ENCODE measurements around the gene PPP1R15B. TPM values are rescaled to one million over a fixed set of nuclear protein-coding genes. Genes with fewer than 3 reads are reported as not detected.

PPP1R15B gene
- total and polyA plus RNA-seq, 10 of the 15 experiments (the other 5 are each of a cell fraction or from before 2014, with no cell fraction given) = 13.9 to 38.1 (median 26.5) TPM

- no peaks in the 10 kb centered on the region for H4K20me1 ChIP-seq (ENCODE audit: control insufficient read depth, insufficient read depth)
- in situ Hi-C loops (cut with MboI) (no loop called here), intact Hi-C loops (cut with micrococcal nuclease; ENCODE audit: unreplicated experiment) (no loop called here)
- FAIRE-seq (no peak), DNase-seq (ENCODE audit: low read depth, low spot score) (no peak), ATAC-seq (no peak)
- H3K27ac ChIP-seq (ENCODE audit: control insufficient read depth, insufficient read depth) = no peak overlapping the region
- H3K36me3 ChIP-seq (ENCODE audit: control insufficient read depth in 2 of 2, insufficient read depth in 2 of 2, low read length in 1 of 2) = peaks cover 11 to 26% of the 10 kb centered on the region in 2 experiments
- no peak overlapping the region for H3K9ac ChIP-seq (ENCODE audit: control insufficient read depth, insufficient read depth, low read length)
- no peak overlapping the region for H3K4me2 ChIP-seq (ENCODE audit: control insufficient read depth, insufficient read depth)
- no peaks in the 10 kb centered on the region for H3K4me1 ChIP-seq (ENCODE audit: control insufficient read depth, insufficient read depth, low read length)
- no TSS peak for BruUV-seq (replicated peaks)
- 87% methylated on average over 6 of the region's 6 CpGs for WGBS (ENCODE audit: insufficient coverage, insufficient replicate concordance, low lambda C conversion rate, missing lambda C conversion rate)
- H3K9me3 ChIP-seq (replicated peaks; ENCODE audit: control insufficient read depth, insufficient read depth, low read length) = no peaks in the 10 kb centered on the region
- ChIA-PET CTCF (interaction anchor here (0.6 to 11.2 kb wide), 9 partner anchors 9 to 238 kb away, joined by 3 to 297 read pairs (median 4); partner anchors contain the start of gene PLEKHA6), SMC1A (ENCODE audit: uncharacterized antibody, unreplicated experiment) (interaction anchor here (0.7 to 2.2 kb wide), 7 partner anchors 9 to 30 kb away, joined by 3 to 11 read pairs (median 3); no protein-coding TSS in a partner anchor), POLR2A (interaction anchor here (1.0 kb wide), 1 partner anchor 94 kb away, joined by 4 read pairs; the partner anchor contains the start of gene PIK3C2B), RAD21 (ENCODE audit: unreplicated experiment) (interaction anchor here (7.2 to 10.1 kb wide), 2 partner anchors 23 to 38 kb away, joined by 70 to 133 read pairs; no protein-coding TSS in a partner anchor)
- no peak overlapping the region for H3K4me3 ChIP-seq
- H3K79me2 ChIP-seq (ENCODE audit: control insufficient read depth, insufficient read depth, low read length) = peaks cover 29% of the 10 kb centered on the region
- no peaks in the 10 kb centered on the region for H3K27me3 ChIP-seq (replicated peaks in 1 of 2; ENCODE audit: control insufficient read depth in 2 of 2, insufficient read depth in 2 of 2, low read length in 1 of 2)
- H2AFZ ChIP-seq (ENCODE audit: control insufficient read depth, low read depth, low read length) = no peak overlapping the region
- TF ChIP-seq SUPT20H (IDR thresholded peaks at IDR 0.05; ENCODE audit: borderline replicate concordance, control insufficient read depth, low read depth, low read length) (no peak), RELA (IDR thresholded peaks at IDR 0.05; ENCODE audit: borderline replicate concordance, partially characterized antibody) (no peak), NFIC (IDR thresholded peaks at IDR 0.05; ENCODE audit: low read depth, low read length) (no peak), KAT2A (conservative IDR thresholded peaks at IDR 0.05; ENCODE audit: control insufficient read depth, low read depth, low read length) (no peak), SUZ12 (IDR thresholded peaks at IDR 0.05; ENCODE audit: unreplicated experiment) (no peak)
Observed at GRCh38 chr1:204400882-204401510, 10.6 kb downstream of the PPP1R15B start.

Data from GM12878 (cell line).